OCI-LY3 (cell line): Measurements from ENCODE around the gene MIDN.

Experiments used
- H2AFZ ChIP-seq: fragments of 200-600, 300-600 bp; shearing (Covaris generic); 2 replicates; pipeline ENCODE4 v1.6.0; 2014; ENCODE audit warnings: antibody characterized with exemption, low read depth, low read length
- H3K27ac ChIP-seq: fragments of 200-600, 300-600 bp; sonication (generic); 2 replicates; pipeline ENCODE4 v1.5.1; 2014; ENCODE audit warnings: mild to moderate bottlenecking, low read length, moderate library complexity, mixed read lengths
- H3K27me3 ChIP-seq: fragments of 200-600, 300-600 bp; sonication (generic); 2 replicates; pipeline ENCODE4 v1.6.1; 2014; ENCODE audit warnings: low read depth, low read length, mixed read lengths
- H3K36me3 ChIP-seq: fragments of 200-600, 300-600 bp; sonication (generic); replicated peaks from 2 replicates; pipeline ENCODE3; 2014; ENCODE audit warnings: low read depth, low read length, mixed read lengths
- H3K4me1 ChIP-seq: fragments of 300-600, 200-600 bp; sonication (generic); 2 replicates; pipeline ENCODE4 v1.6.1; 2014; ENCODE audit warnings: low read length, mixed read lengths
- H3K4me2 ChIP-seq: fragments of 200-600, 300-600 bp; sonication (generic); 2 replicates; pipeline ENCODE4 v1.6.1; 2014; ENCODE audit warnings: low read length, mixed read lengths
- H3K4me3 ChIP-seq: fragments of 300-600, 200-600 bp; sonication (generic); 2 replicates; pipeline ENCODE4 v1.5.1; 2014; ENCODE audit warnings: antibody characterized with exemption, mild to moderate bottlenecking, low read length, moderate library complexity
- H3K79me2 ChIP-seq: fragments of 300-600, 200-600 bp; shearing (Covaris generic); 2 replicates; pipeline ENCODE4 v1.6.1; 2014; ENCODE audit warnings: mild to moderate bottlenecking, low read length, mixed read lengths
- H3K9ac ChIP-seq: fragments of 300-600, 200-600 bp; shearing (Covaris generic); 2 replicates; pipeline ENCODE4 v1.6.0; 2014; ENCODE audit warnings: mild to moderate bottlenecking, low read length, moderate library complexity
- H3K9me3 ChIP-seq: fragments of 200-600, 300-600 bp; shearing (Covaris generic); 2 replicates; pipeline ENCODE4 v1.6.1; 2014; ENCODE audit warnings: low read length, mixed read lengths; ENCODE audit not compliant: insufficient read depth
- H4K20me1 ChIP-seq: fragments of 200-600, 300-600 bp; sonication (generic); 2 replicates; pipeline ENCODE4 v1.6.1; 2016; ENCODE audit warnings: low read length, mixed read lengths; ENCODE audit not compliant: insufficient read depth
- CTCF ChIP-seq: fragments of 200-600, 300-600 bp; sonication (generic); IDR thresholded peaks from 2 replicates; pipeline ENCODE4 v1.5.1; 2014; ENCODE audit warnings: antibody characterized with exemption, low read length, low read depth
- EZH2phosphoT487 ChIP-seq: fragments of 200-600 bp; shearing (Covaris generic); IDR thresholded peaks from 2 replicates; pipeline ENCODE4 v1.6.1; 2018; ENCODE audit warnings: antibody characterized with exemption, mixed run types, low read depth

The MIDN gene

GRCh38 chr19:1272423-1273262, 24.3 kb downstream of the MIDN start:
- H3K4me3 ChIP-seq, result no peak overlapping the region
- no peak overlapping the region for H3K4me2 ChIP-seq
- H3K4me1 ChIP-seq, result peaks cover 37% of the 10 kb centered on the region
- H3K27me3 ChIP-seq, result peaks cover 4% of the 10 kb centered on the region; the same call in 1 of the 2 replicates
- no peaks in the 10 kb centered on the region for H3K9me3 ChIP-seq
- no peak for TF ChIP-seq CTCF
- no peak for TF ChIP-seq EZH2phosphoT487
- peaks cover 69% of the 10 kb centered on the region for H3K79me2 ChIP-seq
- H2AFZ ChIP-seq, result no peak overlapping the region
- H4K20me1 ChIP-seq, result peaks cover 16% of the 10 kb centered on the region
- H3K9ac ChIP-seq, result no peak overlapping the region
- H3K36me3 ChIP-seq, result peaks cover 54% of the 10 kb centered on the region
- no peak overlapping the region for H3K27ac ChIP-seq

DNA sequence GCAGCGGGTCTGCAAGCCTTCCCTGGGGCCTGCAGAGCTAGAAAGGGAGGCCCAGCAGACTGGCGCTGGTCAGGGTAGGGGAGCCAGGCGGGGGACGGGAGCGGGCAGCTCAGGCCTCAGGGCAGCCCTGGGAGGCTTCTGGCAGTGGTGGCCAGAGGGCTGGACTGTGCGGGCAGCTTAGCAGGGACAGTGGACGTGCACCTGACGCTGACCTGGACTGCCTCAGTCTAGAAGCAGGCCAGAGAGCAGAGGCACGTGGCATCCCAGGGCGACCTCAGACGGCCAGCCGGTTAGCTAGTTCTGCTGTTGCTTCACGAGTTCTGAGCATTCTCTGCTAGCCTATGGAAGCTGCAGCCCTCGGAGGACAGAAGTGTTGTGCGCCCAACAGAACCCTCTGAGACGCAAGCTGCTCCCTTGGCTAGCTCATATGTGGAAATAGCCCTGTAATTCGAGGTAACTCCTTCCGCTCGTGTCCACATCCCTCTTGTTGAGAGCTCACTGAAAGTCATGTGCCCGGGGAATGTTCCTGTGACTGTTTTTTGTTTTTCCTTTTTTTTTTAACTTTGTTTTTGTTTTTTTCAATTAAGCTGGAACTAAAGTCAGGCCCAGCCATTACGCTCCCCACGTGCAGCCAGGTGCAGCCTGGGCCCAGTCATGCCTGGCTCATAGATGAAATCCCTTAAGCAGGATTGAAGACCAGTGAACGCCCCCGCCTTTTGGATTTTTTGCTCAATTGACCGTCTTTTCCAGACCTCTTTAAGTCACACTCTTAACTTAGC, 25.1 kb downstream of the MIDN start:
- no peak overlapping the region for H3K27ac ChIP-seq

DNA sequence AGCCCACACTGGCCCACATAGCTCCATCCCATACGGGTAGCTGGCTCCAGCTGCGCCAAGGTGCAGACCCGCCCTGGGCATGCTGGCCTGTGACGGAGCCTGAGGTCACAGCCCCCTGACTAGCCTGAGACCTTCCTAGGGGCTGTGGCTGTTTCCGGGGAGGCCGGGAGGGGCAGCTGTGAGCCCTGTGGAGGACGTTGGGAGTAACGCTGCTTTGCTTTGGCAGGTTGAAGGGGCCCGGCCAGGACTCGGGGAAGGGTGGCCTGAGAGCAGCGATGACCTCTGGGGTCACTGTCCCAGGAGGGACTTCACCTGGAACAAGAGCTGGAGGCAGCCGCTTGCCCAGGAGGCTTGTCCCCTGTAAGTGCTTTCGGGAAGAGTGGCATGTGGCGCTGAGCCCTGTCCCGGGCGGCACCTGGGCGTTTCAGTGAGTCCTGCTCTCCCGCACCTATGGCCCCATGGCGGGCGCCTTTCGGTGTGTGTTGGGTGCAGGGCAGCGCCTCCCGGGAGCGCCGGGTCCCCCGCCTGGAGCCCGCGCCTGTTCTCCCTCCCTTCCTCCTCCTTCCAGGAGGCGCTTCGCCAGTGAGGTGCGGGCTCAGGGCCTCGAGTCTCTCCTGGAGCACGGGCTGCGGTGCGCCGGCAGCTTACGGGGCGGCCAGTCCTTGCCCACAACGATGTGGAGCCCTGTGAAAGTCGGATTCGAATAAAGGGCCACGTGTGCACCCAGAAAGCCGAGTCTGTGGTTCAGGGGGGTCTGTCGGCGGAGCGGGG, 25.9 kb downstream of the MIDN start:
- Histone ChIP-seq H4K20me1 (peaks cover 16% of the 10 kb centered on the region), H2AFZ (no peak overlapping the region), H3K4me1 (peaks cover 27% of the 10 kb centered on the region), H3K4me3 (peak overlapping the region; percentile 82; the same call in 1 of the 2 replicates), H3K36me3 (peaks cover 58% of the 10 kb centered on the region), H3K9me3 (no peaks in the 10 kb centered on the region), H3K27ac (0 out of 2 replicates have a peak overlapping the region, but pooled peaks have one; percentile 91), H3K79me2 (peaks cover 68% of the 10 kb centered on the region), H3K9ac (no peak overlapping the region), H3K4me2 (peak overlapping the region; percentile 63), H3K27me3 (no peaks in the 10 kb centered on the region)
- no peak for TF ChIP-seq CTCF
- TF ChIP-seq EZH2phosphoT487, result no peak

More for the DNA sequence above, 25.1 kb downstream of the MIDN start:
- H4K20me1 ChIP-seq, result peaks cover 16% of the 10 kb centered on the region
- H2AFZ ChIP-seq, result no peak overlapping the region
- H3K4me2 ChIP-seq, result no peak overlapping the region
- TF ChIP-seq CTCF, result no peak
- no peak for TF ChIP-seq EZH2phosphoT487
- H3K4me1 ChIP-seq, result peaks cover 32% of the 10 kb centered on the region
- H3K4me3 ChIP-seq, result no peak overlapping the region
- H3K27me3 ChIP-seq, result no peaks in the 10 kb centered on the region
- no peak overlapping the region for H3K9ac ChIP-seq
- peaks cover 54% of the 10 kb centered on the region for H3K36me3 ChIP-seq
- no peaks in the 10 kb centered on the region for H3K9me3 ChIP-seq
- H3K79me2 ChIP-seq, result peaks cover 69% of the 10 kb centered on the region
